Stimulated activated CD8-positive, alpha-beta memory T cell treated with anti-CD3 and anti-CD28 coated beads, Interleukin-12 subunit alpha, Interleukin-12 subunit beta, amount 100 ng/mL, for 24 hours (primary cell): ENCODE measurements around the gene BAMBI.

Source experiments
- DNase-seq: peaks from one replicate; pipeline ENCODE4 v3.0.0-alpha.2; 2020; ENCODE audit errors: extremely low read depth

Gene BAMBI

DNA sequence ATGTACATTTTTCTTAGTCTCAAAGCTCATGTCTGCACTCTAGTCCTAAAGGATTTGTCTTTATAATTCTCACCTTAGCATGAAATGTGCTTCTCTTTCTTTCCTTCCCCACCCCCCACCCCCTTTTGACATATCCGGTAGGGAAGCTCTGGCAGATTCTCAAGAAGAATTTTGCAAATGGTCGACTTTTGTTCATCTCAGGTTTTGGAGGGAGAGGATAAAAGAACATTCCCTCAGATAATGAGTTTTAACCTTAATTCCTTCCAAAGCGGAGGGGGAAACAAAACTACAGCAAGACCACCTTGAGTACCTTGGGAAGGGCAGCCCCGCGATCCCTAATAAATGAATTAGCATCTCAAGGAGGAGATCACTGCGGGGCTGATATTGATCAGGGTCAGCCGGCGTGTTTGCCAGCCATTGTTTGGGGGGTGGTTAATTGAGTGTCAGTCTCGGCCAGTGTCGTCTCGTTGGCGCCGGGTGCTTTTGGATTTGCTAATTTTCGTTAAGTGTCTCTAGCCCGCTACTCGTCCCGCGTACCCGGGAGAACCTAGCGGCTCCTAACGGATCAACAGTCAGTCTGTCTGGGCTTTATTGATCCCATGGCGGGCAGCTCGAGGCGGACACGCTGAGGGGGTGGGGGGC lies 874 bp upstream of the BAMBI start:
- no peak for DNase-seq

DNA sequence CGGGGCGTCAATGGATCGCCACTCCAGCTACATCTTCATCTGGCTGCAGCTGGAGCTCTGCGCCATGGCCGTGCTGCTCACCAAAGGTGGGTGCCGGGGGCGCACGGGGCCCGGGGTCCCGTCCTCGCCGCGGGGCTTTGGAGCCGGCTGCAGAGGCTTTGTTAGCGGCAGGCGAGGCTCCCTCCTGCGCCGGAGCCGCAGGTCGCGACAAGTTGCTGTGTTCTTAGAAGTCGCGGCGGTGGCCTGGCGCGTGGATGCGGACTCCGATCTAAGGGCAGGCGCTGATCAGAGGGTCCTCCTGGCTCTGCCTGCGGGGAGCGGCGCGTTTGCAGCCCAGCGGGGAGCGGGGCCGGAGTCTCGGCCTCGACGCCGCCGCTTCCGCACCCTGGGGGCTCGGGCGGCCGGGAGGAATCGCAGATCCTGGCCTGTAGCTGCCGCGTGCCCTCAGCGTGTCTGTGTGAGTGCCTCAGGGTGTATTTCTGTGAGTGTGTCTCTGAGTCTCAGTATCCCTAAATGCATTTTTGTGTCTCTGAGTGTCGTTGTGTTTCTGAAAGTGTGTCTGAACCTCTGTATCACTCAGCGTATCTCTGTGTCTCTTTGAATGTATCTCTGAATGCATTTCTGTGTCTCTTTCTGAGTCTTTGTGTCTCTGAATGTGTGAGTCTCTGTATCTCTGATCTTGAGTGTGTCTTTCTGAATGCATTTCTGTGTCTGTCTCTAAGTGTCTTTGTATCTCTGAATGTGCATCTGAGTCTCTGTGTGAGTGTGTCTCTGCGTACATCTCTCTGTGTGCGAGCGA lies 766 bp downstream of the BAMBI start:
- DNase-seq: no peak

DNA sequence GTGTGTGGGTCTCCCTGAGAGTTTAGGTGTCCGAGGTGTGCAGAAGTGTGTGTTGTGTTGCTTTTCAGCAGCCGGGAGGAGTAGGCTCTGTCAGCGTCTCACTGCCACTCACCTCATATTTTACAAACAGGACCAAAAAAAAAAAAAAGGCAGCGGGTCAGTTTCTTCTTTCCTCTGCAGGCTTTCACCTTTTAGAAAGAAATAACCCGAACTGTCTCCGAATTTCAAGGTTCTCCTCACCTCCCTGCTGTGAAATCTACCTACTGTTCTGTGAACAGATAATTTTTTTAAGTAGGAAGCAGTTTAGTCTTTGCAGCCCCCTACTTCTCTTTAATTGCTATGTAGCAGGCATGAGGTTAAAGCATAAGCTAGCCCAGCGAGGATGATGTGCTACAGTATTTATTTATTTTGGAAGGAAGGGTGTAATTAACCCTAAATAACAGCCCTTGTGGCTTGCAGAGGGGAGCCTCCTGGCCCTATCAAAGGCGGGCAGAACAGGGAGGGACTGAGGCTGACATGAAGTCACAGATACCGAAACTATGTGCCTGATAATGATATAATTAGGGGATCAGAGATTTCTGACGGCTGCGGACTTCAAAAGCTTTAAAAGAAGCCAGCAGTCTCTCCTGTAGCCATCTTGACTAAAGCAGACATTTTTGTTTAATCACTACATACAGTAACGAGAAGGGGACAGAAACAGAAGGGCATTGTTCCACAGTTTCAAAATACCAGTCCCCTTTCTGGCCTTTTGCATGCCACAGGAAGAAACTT lies 1.6 kb downstream of the BAMBI start:
- no peak for DNase-seq

DNA sequence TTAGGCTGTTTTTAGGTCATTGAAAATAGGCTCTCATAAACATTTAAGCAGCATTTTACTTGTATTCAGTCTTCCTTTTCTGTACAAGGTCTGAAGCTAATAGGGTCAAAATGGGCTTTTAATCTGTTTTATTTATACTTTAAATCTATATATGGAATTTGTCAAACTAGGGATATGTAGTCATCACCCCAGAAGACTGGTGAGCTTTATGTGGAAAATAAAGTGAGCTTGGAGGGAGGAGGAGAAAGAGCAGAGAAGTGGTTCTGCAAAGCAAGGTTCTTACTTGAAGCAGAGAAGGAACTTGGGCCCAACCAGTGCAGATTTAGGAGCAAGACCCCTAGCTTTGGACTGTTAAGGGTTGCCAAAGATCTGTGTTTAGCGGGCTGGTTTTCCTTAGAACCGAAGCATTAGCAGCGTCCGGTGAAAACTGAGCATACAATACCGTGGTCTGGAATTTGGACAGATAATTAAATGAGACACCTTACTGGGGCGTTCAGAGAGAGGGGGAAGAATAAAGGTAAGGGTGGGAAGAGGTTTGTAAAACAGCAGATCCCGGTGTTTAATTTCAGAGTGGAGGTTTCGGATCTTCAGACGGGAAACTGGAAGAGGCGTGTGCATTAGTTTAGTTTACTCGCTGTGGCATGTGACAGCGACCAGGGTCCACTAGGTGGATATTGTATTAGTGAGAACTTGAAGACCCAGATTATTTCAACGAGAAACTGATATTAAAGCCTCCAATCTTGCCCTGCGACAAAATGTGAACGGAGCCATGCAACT lies 2.4 kb downstream of the BAMBI start:
- DNase-seq: no peak

DNA sequence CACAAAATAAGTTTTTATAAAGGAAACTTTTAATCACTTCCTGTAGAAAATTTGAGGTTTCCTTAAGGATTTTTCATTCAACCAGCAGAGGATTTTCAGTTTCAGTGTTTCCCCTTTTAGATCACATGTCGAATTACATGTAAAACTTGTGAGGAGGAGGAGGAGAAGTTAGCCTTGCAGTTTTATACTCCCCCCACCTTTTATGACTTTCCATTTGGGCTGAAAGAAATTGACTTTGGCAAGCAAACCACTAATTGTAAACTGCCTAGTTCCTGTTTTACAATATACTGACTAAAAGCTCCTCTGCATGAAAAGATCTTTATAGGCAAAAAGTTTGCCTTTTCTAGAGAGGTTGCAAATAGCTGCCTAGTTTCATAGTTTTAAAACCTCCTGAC lies 3.0 kb downstream of the BAMBI start:
- no peak for DNase-seq

DNA sequence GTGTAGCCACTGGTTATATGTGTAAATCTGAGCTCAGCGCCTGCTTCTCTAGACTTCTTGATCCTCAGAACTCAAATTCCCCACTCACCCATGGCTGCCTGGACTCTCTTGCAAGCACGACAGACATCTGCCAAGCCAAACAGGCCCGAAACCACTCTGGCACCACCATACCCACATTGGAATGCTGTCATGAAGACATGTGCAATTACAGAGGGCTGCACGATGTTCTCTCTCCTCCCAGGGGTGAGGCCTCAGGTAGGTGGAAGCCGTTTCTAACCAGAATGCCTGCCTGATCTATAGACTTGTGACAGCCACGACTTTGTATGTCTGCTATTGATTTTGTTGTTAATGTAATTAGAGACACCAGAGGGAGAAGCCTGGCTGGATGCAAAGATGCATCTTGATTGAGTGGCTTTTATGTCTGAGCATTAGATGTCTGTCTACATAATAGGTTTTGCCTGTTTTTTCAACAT lies 4.0 kb downstream of the BAMBI start:
- DNase-seq: no peak

DNA sequence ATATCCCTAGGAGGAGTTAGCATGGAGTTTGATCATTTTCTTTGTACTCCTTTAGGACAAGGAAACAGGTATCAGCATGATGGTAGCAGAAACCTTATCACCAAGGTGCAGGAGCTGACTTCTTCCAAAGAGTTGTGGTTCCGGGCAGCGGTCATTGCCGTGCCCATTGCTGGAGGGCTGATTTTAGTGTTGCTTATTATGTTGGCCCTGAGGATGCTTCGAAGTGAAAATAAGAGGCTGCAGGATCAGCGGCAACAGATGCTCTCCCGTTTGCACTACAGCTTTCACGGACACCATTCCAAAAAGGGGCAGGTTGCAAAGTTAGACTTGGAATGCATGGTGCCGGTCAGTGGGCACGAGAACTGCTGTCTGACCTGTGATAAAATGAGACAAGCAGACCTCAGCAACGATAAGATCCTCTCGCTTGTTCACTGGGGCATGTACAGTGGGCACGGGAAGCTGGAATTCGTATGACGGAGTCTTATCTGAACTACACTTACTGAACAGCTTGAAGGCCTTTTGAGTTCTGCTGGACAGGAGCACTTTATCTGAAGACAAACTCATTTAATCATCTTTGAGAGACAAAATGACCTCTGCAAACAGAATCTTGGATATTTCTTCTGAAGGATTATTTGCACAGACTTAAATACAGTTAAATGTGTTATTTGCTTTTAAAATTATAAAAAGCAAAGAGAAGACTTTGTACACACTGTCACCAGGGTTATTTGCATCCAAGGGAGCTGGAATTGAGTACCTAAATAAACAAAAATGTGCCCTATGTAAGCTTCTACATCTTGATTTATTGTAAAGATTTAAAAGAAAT lies 4.8 kb downstream of the BAMBI start:
- DNase-seq: no peak

DNA sequence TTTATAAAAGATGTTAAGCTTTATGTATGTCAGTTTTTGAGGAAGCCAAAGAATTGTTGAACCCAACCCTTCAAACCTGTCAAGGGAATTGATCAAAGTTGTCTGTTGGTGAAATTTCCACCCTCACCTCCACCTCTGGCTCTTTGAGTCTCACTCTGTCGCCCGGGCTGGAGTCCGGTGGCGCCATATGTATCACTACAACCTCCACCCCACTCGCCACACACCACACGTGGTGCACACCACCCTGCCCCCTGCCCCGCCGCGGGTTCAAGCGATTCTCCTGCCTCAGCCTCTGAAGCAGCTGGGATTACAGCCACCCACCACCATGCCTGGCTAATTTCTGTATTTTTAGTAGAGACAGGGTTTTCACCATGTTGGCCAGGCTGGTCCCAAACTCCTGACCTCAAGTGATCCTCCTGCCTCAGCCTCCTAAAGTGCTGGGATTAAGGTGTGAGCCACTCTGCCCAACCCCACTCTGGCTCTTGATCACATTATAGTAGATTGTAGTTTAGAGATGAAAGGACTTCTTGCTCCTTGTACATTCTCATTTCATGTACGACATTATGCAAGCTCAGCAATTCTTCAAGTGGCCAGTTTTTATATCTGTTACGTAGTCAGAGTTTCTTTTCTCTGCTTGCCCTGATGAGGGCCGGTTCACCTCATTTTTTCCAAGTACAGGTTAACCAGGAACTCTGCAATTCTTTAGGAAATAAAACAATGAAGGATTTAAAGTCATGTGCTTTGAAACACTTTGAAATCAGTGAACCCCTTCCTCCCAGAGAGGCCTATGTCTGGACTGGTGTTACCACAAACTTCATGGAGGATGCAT lies 7.0 kb downstream of the BAMBI start:
- DNase-seq: no peak

DNA sequence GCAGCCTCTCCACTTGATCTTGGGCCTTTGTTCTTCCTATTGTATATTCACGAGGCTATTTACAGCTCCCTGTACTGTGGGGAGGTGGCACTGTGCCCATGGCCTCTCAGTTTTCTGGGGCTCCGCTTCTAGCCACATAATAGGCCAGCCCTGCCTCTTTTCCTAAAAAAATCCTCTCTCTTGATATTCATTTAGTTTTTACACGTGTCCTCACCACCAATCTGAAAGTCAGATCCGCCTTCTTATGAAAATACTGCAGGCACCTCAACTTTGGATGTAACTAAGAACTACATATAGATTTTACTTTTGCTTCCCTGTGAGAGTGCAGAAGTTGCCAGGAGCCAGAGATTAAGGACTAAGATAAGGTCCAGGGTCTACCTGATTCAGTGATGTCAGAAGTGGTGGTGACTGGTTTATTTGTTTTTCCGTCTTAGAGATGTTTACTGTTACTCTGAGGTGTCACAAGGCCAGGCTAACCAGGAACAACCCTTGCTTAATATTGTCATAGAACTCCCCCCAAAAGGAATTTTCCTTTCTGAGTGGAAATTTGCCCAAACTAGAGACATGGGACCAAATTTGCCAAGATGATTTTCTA lies 7.8 kb downstream of the BAMBI start:
- no peak for DNase-seq

DNA sequence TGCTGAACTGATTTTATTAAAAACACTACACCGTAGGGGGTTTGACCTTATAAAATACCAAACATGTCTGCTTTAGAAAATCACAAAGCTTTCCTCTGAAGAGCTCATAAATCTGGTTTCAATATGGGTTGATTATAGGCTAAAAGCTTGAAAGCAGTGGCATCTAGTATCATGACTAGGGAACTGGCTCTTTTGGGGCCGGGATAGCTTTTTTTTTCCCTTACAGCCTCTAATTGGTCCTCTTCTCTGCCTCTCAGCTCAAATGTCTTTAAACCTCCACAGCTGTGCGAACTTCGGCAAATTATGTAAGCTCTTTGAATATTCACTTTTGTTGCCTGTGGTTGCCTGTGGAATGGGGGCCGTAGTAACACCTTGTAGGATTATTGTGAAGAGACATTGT lies 8.4 kb downstream of the BAMBI start:
- DNase-seq: no peak

DNA sequence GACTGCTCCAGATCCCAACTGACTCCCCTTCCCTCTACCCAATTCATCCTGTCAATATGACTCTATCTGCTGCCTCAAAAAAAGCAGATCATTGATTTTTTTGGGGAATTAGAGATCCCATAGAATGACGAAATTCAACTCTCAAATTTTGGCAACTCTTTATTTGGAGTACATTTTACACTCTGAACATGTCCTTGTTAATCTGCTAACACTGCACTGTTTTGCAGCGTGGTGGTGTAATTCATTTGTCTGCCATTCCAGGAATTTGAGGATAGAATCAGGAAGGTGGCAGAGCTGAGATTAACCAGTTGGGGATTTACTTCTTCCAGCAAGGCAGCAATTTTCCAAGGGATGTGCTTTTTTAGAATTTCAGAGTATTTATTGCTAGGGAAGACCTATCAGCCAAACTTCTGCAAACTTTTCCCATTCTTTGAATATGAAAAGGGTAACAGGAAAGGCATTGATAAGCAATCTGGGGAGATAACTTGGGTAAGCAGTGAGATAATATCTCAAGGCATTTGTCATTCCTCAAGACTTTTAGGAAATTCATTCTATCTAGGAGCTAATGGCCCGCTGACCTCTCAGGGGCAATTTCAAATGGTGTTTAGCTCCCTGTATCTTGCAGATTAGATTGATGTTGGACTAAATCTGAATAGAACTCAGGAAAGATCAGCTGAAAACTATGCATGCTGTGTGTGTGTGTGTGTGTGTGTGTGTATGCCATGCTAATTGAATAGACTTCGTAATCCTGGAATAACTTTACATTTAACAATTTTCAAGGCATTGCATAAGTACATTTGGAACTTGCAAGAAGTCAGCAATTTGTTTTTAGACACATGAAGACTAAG lies 9.7 kb downstream of the BAMBI start:
- no peak for DNase-seq

DNA sequence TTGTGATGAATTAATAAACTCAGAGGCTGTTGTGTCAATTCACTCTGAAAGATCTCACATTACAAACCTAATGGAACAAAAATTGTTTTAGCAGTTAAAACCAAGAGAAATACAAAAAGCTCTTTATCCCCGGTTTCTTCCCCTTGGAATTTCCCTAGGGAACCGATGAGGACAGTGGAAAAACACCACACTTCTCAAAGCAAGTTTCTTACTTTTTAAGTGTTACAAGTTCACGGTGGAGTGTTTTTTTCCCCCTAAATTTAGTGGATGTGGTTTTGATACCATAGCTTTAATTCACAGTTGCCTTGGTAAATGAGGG lies 10.3 kb downstream of the BAMBI start:
- no peak for DNase-seq

DNA sequence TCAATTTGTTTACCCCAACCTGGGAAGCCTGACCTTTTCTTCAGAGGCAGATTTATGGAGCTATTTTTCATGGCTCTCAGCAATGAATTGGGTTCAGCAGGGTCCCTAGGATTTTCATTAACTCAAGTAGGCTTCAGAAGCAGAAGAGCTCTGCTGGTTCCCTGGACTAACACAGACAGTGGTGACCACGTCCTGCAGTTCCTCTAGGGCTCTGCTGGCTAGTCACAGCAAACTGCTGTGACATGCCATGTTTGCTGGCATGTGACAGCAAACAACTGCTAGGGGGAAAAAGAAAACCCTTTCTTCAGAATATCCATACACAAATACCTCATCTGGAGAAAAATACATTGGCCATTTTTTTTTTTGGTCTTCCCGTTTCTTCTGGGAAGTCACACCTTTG lies 13.2 kb downstream of the BAMBI start:
- no peak for DNase-seq

DNA sequence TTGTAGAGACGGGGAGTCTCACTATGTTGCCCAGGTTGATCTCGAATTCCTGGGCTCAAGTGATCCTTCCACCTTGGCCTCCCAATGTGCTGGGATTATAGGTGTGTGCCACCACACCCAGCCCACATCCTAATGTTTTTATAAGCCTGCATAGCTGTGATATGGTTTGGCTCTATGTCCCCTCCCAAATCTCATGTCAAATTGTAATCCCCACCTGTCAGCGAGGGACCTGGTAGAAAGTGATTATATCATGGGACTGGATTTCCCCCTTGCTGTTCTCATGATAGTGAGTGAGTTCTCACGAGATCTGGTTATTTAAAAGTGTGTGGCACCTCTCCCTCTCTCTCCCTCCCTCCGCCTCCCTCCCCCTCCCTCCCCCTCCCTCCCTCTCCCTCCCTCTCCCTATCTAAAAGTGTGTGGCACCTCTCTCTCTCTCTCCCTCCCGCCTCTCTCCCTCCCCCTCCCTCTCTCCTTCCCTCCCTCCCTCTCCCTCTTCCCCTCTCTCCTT lies 13.9 kb downstream of the BAMBI start:
- no peak for DNase-seq

DNA sequence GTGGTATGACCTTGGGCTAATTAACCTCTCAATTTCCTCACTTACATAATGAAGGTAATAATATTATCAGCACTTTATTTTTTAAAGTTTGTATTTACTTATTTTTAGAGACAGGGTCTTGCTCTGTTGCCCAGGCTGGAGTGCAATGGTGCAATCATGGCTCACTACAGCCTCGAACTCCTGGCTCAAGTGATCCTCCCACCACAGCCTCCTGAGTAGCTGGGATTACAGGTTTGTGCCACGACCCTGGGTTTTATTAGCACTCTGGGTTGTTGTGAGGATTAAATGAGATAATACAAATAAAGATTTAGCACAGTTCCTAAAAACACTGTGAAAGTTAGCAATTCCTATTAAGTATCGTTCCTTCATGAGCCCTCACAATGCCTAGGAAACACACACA lies 14.7 kb downstream of the BAMBI start:
- no peak for DNase-seq

DNA sequence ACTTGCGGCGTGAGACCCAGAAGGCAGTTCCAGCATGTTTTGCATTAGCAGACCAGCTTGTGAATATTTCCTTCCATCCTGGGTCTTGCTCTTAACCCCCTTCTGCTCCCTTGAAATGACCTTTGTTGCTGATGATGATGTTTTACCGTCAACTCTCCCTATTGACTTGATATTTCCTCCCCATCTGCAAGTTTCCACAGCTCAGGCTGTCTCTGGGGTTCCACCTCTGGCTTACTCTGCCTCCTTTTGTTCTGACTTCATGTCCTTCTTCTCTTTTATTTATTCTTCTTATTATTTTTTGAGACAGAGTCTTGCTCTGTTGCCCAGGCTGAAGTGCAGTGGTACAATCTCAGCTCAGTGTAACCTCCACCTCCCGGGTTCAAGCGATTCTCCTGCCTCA lies 17.2 kb downstream of the BAMBI start:
- no peak for DNase-seq

DNA sequence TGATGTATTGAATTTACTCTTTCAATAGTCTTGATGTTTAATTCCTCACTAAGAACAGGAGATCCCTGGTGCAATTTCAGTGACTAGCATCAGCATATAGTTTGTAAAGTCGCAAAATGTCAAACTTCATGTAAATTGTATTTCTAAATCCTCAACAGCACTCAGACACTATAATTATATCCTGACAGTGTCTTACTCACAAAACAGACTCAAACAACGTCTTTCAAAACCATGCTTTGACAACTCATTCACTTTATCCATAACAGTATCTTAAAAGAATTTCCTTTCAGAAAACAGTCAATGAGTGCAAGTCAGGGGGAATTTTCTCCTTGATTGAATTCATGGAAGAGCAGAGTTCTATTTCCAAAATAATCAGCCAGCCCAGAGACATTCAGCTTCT lies 20.8 kb downstream of the BAMBI start:
- no peak for DNase-seq

DNA sequence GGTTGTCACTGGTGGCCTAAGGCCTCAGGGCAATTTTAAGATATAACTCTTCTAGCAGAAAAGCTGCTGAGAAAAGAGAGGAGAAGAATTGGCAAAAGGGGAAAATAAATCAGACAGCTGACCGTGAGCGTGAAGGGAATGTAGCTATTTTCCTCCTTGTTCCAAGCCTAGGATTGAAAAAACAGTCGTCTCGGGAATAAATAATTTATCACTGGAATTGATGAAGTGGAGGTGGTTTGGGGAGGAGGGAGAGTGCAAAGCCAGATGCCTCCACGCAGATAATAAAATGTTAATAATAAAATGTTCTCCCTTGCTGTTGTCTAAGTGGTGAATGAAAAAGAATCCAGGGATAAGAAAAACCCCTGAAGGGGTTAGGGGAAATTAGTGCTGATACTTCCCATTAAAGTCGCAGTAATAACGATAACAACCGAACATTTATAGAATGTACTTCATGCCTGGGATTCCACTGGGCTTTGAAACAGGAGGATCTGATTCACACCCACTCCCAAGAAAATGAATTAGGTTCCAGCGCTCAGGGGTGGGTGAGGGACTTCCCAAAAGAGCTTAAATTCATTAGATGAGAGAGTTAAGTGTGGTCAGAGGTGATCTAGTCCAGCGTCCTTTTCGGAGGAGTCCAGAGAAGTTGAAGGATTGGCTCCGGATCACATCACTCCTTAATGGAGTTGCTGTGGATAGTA lies 27.3 kb downstream of the BAMBI start:
- no peak for DNase-seq
